Urinary bladder (tissue), 4 donors: Measurements from ENCODE around the gene HOTAIR. TPM values are rescaled to one million over a fixed set of nuclear protein-coding genes. Genes with fewer than 3 reads are reported as not detected.

ENCODE experiments used
- DNase-seq: peaks from one replicate; pipeline ENCODE4 v3.0.0-alpha.2; 2015; ENCODE audit errors: extremely low spot score
- H3K27ac ChIP-seq: one replicate; pipeline ENCODE4 v1.5.1; 2013; ENCODE audit warnings: low read depth, mild to moderate bottlenecking, moderate library complexity
- H3K36me3 ChIP-seq: one replicate; pipeline ENCODE4 v1.6.1; 2013; ENCODE audit warnings: mild to moderate bottlenecking, moderate library complexity; ENCODE audit not compliant: insufficient read depth
- H3K4me1 ChIP-seq: one replicate; pipeline ENCODE4 v1.6.1; 2013; ENCODE audit warnings: mild to moderate bottlenecking, moderate library complexity; ENCODE audit not compliant: insufficient read depth
- H3K4me3 ChIP-seq: one replicate; pipeline ENCODE4 v1.5.1; 2013; ENCODE audit warnings: low read depth, low read length
- WGBS: extraction: QIAGEN DNeasy Blood & Tissue Kit; methylation state at CpG from one replicate; pipeline ENCODE4 v1.1.7; 2013; 5-methylcytosine and 5-hydroxymethylcytosine counted together
- polyA plus RNA-seq: library from polyadenylated mRNA; stranded (reverse); fragments of 200-250 nt; gene quantifications from one replicate; pipeline ENCODE4 v1.2.3, GENCODE V29; 2013
- total RNA-seq: library from RNA; depleted of rRNA; stranded (reverse); fragments of >200 nt; gene quantifications from one replicate; pipeline ENCODE4 v1.2.3, GENCODE V29; 2014
- donor health status: healthy with polysubstance abuse.
- donor health status: healthy.

The HOTAIR gene
- total and polyA plus RNA-seq, 2 donors: 1.1 to 6.3 TPM

DNA sequence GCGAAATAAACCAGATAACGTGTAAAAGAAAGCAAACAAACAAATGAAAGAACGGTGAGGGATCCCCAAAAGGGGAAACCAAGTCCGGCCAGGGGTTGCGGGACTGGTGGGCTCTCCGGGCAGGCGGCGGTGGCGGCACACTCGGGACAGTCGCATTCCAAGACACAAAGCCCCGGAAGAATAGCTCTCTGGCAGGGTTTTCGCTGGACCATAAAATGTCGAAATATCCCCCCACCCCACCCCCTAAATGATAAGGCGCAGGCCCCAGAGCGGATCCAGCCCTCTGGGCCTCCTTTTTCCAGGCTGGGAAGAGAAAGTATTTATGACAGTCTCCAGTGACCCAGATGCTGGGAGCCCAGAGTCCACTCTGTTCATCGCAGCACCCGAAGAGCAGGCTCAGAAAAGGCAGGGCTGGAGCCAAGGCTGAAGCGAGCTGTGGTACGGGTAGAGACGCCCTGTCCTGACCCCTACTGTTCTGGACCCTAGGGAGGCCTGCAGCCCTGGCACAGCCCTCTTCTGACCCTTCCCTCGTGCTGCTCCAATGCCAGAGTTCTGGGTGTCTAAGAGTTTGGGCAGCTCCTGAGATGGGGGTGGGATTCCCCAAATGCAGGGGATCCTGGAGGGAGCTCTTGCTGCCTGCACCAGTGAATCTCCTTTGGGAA lies 31.9 kb upstream of the HOTAIR start:
- 48% methylated on average over 22 of the region's 22 CpGs for WGBS
- H3K36me3 ChIP-seq: no peaks in the 10 kb centered on the region

DNA sequence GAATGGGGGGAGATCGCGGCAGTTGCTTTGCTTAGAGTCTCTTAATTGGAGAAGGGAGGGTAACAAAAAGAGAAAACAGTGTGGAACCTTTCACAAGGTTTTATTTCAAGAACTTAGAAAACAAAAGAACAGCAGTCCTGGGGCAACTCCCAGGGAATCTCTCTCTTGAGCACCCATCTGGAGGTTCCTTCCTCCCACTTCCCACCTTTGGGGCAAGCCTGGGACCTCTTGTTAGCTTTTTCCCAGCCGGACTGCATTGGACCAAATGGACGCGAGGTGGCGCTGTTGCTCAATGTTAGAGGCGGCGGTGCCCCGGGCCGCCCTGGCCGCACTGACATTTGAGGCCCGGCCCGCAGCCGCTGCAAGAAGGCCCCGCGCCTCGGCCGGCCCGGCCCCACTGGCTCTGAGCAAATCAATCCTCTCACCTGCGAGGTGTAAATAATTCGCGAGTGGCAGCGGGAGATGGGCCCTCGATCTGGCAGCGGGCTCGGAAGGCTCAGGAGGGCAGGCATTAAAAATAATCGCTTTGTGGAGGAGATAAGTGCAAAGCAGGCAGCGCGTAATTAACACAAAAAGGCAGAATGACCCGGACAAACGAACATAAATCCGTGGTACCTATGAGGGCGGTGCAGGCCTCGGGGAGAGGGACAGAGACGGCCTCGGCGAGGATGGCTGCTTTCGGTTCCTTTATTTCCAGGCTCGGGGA lies 31.3 kb upstream of the HOTAIR start:
- Histone ChIP-seq H3K4me1 (no peaks in the 10 kb centered on the region), H3K4me3 (no peak overlapping the region), H3K36me3 (no peaks in the 10 kb centered on the region), H3K27ac (no peak overlapping the region)
- peak; percentile 76 for DNase-seq
- 14% methylated on average over 39 of the region's 39 CpGs for WGBS

More for the DNA sequence above, 31.9 kb upstream of the HOTAIR start:
- Histone ChIP-seq H3K27ac (no peak overlapping the region), H3K4me3 (no peak overlapping the region), H3K4me1 (no peaks in the 10 kb centered on the region)
- no peak for DNase-seq

DNA sequence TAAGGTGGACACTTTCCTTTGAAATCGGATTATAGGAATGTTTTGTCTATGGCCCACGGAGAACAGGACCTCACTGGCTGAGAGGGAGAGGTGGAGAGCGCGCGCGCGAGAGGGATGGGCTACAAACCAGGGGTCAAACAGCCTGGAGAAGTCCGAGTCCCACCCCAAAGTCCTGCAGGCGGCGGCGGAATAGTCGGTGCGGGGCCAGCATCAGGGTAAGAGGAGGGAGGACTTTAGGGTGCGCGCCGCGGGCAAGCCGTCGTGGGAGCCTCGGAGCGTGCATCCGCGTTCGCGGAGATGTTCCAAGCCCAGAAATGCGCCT lies 30.7 kb upstream of the HOTAIR start:
- Histone ChIP-seq H3K27ac (no peak overlapping the region), H3K4me3 (no peak overlapping the region), H3K36me3 (no peaks in the 10 kb centered on the region), H3K4me1 (no peaks in the 10 kb centered on the region)
- 10% methylated on average over 26 of the region's 26 CpGs for WGBS
- no peak for DNase-seq

DNA sequence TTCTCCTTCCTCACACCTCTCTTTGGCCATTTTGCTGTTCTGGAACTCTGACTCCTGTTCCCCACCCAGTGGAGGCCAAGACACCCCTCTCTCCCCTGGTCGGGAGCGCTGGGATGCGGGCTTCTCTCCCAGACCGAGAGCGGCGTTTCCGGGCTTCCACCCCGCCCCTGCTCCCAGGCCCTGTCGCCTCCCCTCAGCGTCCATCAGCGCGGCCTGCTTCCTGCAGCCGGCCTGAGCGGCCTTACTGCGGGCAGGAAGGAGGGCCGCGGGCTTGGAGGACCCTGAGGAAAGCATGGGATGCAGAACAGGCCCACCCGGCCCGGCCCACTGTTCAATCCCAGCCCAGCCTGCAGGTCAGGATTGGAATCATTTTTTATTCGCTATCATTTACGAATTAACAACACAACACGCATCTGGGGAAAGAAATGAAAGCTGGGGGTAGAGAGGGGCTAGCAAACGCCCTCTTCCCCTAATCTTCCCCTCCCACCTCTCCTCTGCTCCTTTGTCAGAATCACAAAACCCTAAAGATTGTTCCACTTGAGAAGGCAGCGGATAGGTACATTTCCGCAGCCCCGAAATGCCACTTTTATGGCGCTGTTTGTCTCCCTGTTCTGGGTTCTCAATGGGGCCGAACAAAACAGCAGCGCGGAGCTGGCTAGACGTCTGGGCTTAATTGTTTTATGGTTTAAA lies 30.2 kb upstream of the HOTAIR start:
- DNase-seq: no peak
- WGBS: 30% methylated on average over 31 of the region's 31 CpGs
- Histone ChIP-seq H3K27ac (no peak overlapping the region), H3K4me3 (no peak overlapping the region), H3K36me3 (no peaks in the 10 kb centered on the region), H3K4me1 (no peaks in the 10 kb centered on the region)

DNA sequence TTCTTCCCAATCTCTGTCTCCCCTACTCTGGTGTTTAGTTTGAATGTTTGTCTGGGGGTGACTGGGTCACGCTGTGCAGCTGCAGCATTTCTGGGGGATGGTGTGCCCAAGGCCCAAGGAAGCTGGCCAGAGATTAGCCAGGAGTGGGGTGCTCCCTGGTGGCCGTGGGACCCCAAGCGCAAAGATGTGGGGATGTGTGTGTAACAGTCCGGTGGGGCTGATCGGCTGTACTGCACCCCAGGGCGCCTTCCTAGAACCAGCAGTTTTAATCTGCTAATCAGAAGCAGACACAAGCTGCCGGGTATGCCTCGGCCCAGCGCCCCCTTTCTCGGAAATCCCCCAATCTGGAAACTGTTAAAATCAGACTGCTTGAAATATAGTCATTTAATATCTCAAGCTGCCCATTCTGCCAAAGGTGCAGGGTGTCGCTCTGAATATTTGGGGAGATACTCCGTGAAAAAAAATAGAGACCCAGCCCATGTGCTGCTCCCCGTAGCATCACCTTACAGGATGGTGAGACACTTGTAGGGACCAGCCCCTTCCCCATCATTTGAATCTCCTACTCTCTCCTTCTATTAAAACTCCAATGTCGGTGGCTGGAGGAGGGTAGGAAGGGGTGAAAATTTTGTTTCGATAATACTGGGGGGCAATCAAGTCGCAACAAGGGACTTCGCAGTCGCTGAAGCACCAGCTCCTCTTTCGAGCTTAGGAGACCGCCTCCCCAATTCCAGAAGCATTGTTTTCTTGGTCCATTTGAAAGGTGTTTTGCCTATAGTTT lies 29.5 kb upstream of the HOTAIR start:
- Histone ChIP-seq H3K27ac (no peak overlapping the region), H3K36me3 (no peaks in the 10 kb centered on the region), H3K4me3 (no peak overlapping the region), H3K4me1 (no peaks in the 10 kb centered on the region)
- DNase-seq: no peak
- 45% methylated on average over 20 of the region's 20 CpGs for WGBS

DNA sequence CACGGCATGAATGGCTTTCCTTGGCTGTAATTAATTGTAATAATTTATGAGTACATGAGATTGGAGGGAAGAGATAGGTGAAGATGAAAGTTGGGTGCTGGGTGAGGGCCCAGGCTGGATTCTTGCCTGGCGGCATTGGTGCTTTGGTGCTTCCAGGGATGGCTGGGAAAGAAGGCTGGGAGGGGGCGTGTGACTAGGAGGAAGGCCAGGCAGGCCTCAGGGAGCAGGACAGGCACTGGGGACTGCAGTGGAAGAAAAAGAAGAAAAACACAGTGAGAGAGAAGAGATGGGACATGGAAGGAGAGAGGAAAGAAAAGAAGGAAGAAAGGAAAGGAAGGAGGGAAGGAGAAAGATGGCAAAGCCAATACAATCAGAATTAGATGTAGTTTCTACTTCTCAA lies 28.9 kb upstream of the HOTAIR start:
- no peak for DNase-seq
- no peaks in the 10 kb centered on the region for H3K4me1 ChIP-seq
- H3K4me3 ChIP-seq: no peak overlapping the region
- H3K27ac ChIP-seq: no peak overlapping the region
- 77% methylated on average over 3 of the region's 3 CpGs for WGBS
- H3K36me3 ChIP-seq: no peaks in the 10 kb centered on the region

DNA sequence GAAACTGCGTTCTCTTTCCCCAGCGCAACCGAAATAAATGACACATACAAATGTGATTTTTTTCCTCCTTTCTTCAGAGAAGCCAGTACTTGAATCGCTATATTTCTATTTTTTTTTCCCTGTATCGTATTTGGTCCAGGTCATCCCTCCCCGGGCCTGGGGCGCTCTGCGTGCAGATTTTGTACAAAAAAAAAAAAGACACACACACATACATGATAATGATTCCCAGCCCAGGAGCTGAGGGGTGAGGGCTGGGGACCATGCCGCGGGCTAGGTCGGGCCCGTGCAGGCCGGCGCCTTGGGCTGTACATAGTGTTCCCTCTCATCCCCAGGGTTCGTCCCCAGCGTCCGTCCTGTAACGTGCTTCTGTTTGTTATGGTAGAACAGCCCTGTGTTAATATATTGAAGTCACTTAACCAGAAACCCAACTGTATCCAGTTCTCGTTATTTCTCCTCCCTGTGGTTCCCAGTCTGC lies 28.2 kb upstream of the HOTAIR start:
- Histone ChIP-seq H3K36me3 (no peaks in the 10 kb centered on the region), H3K4me1 (no peaks in the 10 kb centered on the region), H3K4me3 (no peak overlapping the region), H3K27ac (no peak overlapping the region)
- 71% methylated on average over 19 of the region's 19 CpGs for WGBS
- no peak for DNase-seq

DNA sequence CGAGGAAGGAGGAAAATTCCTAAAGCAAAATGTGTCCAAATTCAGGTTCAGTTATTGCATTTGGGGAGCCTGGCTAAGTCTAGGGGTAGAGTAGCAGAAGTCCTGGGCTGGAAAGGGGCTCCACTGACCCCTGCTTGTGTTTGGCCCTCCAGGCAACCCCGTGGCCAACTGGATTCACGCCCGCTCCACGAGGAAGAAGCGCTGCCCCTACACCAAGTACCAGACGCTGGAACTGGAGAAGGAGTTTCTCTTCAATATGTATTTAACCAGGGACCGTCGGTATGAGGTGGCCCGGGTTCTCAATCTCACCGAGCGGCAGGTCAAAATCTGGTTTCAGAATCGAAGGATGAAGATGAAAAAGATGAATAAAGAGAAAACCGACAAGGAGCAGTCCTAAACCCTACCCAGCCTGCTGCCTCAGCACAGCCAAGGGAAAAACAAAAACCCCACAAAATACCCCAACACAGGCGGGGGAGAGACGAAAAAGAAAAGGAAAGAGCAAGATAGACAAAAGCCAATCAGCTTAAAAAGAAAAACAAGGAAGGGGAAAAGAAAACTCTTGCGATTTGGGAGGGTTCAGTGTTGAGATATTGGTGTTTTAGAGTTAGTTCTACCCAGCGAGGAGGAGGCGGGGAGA lies 27.6 kb upstream of the HOTAIR start:
- 49% methylated on average over 19 of the region's 19 CpGs for WGBS
- H3K36me3 ChIP-seq: no peaks in the 10 kb centered on the region
- H3K4me3 ChIP-seq: no peak overlapping the region
- no peak for DNase-seq
- H3K4me1 ChIP-seq: no peaks in the 10 kb centered on the region
- H3K27ac ChIP-seq: no peak overlapping the region

DNA sequence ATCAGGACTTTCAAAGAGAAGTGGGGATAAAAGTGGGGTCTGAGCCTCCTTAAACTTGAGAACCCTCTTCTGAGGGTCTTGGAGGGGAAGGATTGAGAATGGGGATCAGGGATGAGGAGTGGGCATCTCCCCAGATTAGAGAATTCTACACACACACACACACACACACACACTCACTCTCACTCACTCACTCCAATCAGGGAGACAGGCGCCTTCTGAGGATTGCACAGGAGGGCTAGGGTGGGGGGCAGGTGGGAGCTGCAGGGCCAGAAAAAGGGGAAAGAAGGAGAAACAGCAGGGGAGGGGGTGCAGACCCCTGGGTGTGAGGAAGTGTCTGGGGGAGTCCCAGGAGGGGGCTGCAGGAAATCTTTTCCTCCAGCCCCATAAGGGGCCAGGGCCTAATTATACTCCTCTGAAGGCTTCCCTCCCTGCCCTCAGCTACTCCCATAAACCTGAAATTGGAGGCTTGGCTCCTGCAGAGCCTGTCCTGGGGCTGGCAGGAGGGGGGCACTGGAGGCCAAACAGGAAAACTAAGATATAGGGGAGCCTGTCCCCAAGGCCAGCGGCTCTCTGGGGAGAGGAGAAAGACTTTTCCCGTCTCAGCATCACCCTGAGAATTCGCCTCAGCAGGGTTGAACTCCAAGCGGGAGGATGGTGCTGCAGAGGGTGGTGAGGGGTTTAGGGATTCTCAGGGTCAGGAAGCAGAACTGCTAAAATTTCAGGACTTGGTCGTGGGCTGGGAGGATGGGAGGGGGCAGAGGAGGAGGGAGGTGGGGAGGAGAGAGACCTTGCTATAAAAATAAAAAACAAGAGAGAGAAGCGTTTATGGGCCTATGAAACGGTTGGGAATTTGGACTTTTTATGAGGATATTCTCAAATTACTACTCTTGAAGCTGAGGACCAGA lies 26.8 kb upstream of the HOTAIR start:
- Histone ChIP-seq H3K27ac (no peak overlapping the region), H3K36me3 (no peaks in the 10 kb centered on the region), H3K4me3 (no peak overlapping the region), H3K4me1 (no peaks in the 10 kb centered on the region)
- no peak for DNase-seq
- WGBS: 52% methylated on average over 8 of the region's 8 CpGs

DNA sequence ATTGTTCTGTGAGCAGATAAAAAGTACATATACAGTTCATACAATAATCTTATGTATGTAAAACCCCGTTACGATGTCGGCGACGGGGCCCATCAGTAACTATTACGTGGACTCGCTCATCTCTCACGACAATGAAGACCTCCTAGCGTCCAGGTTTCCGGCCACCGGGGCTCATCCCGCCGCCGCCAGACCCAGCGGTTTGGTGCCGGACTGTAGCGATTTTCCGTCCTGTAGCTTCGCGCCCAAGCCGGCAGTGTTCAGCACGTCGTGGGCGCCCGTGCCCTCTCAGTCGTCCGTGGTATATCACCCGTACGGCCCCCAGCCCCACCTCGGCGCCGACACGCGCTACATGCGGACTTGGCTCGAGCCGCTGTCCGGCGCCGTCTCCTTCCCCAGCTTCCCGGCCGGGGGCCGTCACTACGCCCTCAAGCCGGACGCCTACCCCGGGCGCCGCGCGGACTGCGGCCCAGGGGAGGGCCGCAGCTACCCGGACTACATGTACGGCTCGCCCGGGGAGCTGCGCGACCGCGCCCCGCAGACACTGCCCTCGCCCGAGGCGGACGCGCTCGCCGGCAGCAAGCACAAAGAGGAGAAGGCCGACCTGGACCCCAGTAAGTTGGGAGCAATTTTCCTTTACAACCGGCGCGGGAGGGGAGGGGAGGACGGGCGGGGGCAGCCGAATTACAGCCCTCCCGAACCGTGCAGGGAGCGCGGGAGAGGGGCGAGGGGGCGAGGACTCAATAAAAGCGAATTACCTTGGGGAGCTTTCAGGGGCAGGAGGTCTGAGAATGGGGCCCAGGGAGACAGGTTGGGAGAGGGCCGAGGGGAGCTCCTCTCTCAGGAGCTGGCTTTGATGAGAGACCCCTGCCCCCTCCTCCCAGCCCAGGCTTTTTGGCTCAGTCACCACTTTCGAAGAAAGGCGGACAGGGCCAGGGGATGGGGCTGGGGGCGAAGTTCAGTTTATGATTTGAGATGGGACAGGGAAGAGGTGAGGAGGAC lies 25.7 kb upstream of the HOTAIR start, which contains the start of gene HOXC9:
HOXC9 (plus strand) TSS at position 46 of the 999 bp plus-strand sequence; CDS start at position 74, 28 bp downstream.
- no peak for DNase-seq
- H3K27ac ChIP-seq: no peak within 1 kb of the TSS
- WGBS: 3% methylated on average over 87 of the region's 87 CpGs

DNA sequence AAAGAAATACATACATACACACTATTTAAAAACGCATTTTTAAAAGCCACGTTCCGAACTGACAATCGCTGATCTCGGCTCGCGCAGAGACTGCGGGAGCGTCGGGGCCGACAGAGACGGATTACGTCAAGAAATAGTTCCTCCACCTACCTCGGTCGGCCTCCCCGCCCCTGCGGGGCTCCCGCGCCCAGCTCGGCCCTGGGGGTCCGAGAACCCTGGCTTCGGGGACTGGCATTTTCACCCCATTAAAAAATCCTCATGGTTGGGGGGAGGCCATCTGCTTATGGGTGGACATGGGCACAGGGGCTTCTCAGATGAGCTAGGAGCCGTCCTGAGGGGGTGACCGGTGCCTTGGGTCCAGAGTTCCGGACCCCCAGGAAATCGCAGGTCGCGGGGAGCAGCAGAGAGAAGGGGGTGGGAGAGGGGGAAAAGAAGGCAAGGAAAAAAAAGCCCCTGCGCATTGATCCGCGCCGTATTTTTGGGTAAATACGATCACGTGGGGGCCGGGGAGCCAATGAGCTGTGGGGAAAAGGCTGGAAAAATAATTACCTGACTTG lies 24.9 kb upstream of the HOTAIR start:
- 2% methylated on average over 35 of the region's 35 CpGs for WGBS
- no peak overlapping the region for H3K27ac ChIP-seq
- no peaks in the 10 kb centered on the region for H3K4me1 ChIP-seq
- H3K36me3 ChIP-seq: no peaks in the 10 kb centered on the region
- peak overlapping the region; percentile 29 for H3K4me3 ChIP-seq
- DNase-seq: no peak

More for the DNA sequence above, 25.7 kb upstream of the HOTAIR start, which contains the start of gene HOXC9:
- peak within 1 kb of the TSS; percentile 29 for H3K4me3 ChIP-seq
- no peaks in the 10 kb centered on the region for H3K36me3 ChIP-seq
- no peaks in the 10 kb centered on the region for H3K4me1 ChIP-seq
